Activated CD8-positive, alpha-beta memory T cell treated with anti-CD3 and anti-CD28 coated beads, Interleukin-2, amount 50 U/mL, for 4 hours (primary cell): ENCODE data around the gene H1-8.

Experiments
- DNase-seq: peaks from one replicate; pipeline ENCODE4 v3.0.0-alpha.2; 2020

Gene H1-8

DNA sequence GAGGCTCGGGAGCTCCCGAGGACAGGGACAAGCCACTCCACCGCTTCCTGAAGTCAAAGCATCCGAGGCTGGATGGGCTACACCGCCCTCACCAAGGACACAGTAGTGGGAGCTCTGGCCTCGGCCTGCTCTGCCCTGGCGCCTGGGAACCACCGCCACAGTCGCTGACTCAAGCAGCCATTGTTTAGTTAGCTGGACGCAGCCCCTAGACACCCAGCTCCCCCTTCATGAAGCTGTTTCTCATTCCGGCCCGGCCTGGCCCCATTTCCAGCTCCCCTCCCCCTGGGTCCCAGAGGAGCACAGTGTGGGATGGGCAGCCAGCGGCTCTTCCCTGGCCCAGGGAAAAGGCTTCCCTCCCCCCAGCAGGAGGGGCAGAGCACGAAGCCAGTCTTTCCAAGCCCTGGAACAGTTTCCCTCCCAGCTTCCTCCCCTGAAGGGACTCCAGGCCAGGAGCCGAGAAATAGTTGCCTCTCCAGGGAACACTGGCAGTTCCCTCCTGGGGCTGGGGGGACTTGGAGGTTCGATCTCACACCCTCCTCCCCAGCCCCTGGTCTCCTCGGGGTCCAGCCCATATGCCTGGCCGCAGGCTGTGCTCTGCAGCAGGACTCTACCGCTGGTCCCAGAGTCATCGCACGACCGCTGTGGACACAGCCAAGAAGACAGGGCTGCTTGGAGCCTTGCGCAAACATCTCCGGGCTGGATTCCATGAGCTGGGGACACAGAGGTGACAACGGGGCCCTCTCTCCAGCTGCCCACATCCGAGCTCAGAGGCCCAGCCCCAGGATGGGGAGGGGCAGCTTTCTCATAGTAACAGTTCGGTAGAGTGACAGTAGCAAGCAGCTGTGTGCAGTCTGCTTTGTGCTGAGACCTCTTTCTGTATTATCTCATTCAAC lies 53.5 kb downstream of the H1-8 start:
- no peak for DNase-seq

- DNase-seq: no peak
Measured at GRCh38 chr3:129597087-129597999, 54.4 kb downstream of the H1-8 start.

GRCh38 chr3:129598000-129598381 lies 55.0 kb downstream of the H1-8 start:
- no peak for DNase-seq

GRCh38 chr3:129598484-129598883 lies 55.5 kb downstream of the H1-8 start:
- no peak for DNase-seq

GRCh38 chr3:129599073-129599472 lies 56.1 kb downstream of the H1-8 start:
- no peak for DNase-seq

DNA sequence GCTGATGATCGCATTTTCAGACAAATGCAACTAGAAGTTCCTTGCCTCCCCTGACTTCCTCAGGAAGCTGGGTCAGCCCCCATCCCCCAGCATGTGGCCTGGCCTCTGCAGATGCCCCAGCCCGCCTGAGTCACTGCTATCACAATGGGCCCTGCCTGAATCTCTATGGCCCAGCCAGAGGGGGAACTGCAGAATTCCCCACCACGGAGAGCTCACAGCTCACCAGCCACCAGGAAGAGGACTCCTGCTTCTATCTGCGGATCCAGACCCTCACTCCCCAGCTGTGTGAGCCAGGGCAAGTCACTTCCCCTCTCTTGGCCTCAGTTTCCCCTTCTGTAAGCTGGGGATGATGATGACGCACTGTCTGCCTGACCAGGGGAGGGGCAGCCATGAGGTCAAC lies 56.6 kb downstream of the H1-8 start:
- DNase-seq: no peak

GRCh38 chr3:129600348-129600747 lies 57.4 kb downstream of the H1-8 start:
- DNase-seq: no peak
